Liver (tissue), 3 donors: ENCODE results near the gene RASGRP3.

Experiments
- EGR1 ChIP-seq, 2 donors: IDR thresholded peaks; 2 replicates each; pipeline ENCODE4 v1.6.1; 2016 to 2018; ENCODE audit warnings: antibody characterized with exemption in 2 of 2, low read depth in 2 of 2
- FOXA2 ChIP-seq: IDR thresholded peaks from 2 replicates; pipeline ENCODE4 v1.6.1; 2016; ENCODE audit warnings: antibody characterized with exemption
- GABPA ChIP-seq, 2 donors: IDR thresholded peaks in 1 of 2; conservative IDR thresholded peaks in 1 of 2; 2 replicates each; pipeline ENCODE4 v1.6.1; 2016; ENCODE audit warnings: antibody characterized with exemption in 2 of 2, mild to moderate bottlenecking in 1 of 2, moderate library complexity in 1 of 2
- NR2F2 ChIP-seq: IDR thresholded peaks from 2 replicates; pipeline ENCODE4 v1.6.1; 2016; ENCODE audit warnings: antibody characterized with exemption
- RAD21 ChIP-seq, 2 donors: IDR thresholded peaks; 2 replicates each; pipeline ENCODE4 v1.6.1; 2016; ENCODE audit warnings: antibody characterized with exemption in 2 of 2, mild to moderate bottlenecking in 2 of 2
- SP1 ChIP-seq: IDR thresholded peaks from 2 replicates; pipeline ENCODE4 v1.6.1; 2018; ENCODE audit warnings: antibody characterized with exemption, mild to moderate bottlenecking
- TAF1 ChIP-seq: conservative IDR thresholded peaks from 2 replicates; pipeline ENCODE4 v1.6.1; 2016; ENCODE audit warnings: antibody characterized with exemption, mild to moderate bottlenecking
- YY1 ChIP-seq: IDR thresholded peaks from 2 replicates; pipeline ENCODE4 v1.6.1; 2016; ENCODE audit warnings: antibody characterized with exemption, mild to moderate bottlenecking
- TF ChIP-seq, protein P1 (sequence below): fragments of 150-350 bp; IDR thresholded peaks from 2 replicates; pipeline ENCODE4 v1.5.1; 2017; ENCODE audit warnings: improper control_type of control experiment, low read depth, low read length; ENCODE audit not compliant: missing input control
- TF ChIP-seq, protein P2 (sequence below): IDR thresholded peaks from 2 replicates; pipeline ENCODE4 v1.6.1; 2016; ENCODE audit warnings: antibody characterized with exemption
- TF ChIP-seq, protein P3 (sequence below): IDR thresholded peaks from 2 replicates; pipeline ENCODE4 v1.6.1; 2016; ENCODE audit warnings: antibody characterized with exemption
- TF ChIP-seq, protein P4 (sequence below): IDR thresholded peaks from 2 replicates; pipeline ENCODE4 v1.6.1; 2016; ENCODE audit warnings: antibody characterized with exemption
- TF ChIP-seq, protein P5 (sequence below): IDR thresholded peaks from 2 replicates; pipeline ENCODE4 v1.6.1; 2016; ENCODE audit warnings: antibody characterized with exemption, mild to moderate bottlenecking
- donor health status: healthy.
- donor health status: healthy.

DNA sequence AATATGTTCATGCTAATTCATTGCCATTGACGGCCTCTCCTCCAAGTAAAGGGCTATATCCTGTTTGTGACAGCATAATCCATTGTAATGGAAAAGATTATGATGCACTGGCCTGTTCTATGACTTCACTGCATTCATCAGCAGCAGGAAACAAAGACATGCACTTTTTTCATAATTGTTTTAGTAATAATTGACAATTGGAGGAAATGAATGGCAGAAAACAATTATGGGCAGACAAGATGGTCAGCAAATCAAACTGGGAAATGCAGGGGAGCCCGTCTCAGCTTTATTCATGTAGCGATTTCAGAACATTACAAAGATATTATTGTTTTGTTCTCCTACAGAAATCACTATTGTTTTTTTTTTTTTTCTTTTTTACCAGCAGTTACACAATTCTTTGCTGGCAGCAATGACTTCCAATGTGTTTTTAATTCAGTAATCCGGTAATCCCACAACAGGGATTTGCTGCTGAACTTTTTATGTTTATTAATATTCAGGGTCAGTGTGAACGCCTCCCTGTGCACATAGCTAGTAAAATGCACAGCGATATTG lies 33.8 kb upstream of the RASGRP3 start:
- TF ChIP-seq, protein P1, sequence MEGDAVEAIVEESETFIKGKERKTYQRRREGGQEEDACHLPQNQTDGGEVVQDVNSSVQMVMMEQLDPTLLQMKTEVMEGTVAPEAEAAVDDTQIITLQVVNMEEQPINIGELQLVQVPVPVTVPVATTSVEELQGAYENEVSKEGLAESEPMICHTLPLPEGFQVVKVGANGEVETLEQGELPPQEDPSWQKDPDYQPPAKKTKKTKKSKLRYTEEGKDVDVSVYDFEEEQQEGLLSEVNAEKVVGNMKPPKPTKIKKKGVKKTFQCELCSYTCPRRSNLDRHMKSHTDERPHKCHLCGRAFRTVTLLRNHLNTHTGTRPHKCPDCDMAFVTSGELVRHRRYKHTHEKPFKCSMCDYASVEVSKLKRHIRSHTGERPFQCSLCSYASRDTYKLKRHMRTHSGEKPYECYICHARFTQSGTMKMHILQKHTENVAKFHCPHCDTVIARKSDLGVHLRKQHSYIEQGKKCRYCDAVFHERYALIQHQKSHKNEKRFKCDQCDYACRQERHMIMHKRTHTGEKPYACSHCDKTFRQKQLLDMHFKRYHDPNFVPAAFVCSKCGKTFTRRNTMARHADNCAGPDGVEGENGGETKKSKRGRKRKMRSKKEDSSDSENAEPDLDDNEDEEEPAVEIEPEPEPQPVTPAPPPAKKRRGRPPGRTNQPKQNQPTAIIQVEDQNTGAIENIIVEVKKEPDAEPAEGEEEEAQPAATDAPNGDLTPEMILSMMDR, result no peak
- TF ChIP-seq, protein P2, sequence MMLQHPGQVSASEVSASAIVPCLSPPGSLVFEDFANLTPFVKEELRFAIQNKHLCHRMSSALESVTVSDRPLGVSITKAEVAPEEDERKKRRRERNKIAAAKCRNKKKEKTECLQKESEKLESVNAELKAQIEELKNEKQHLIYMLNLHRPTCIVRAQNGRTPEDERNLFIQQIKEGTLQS, result no peak
- TF ChIP-seq YY1 (no peak), RAD21 (IDR thresholded peaks at IDR 0.05) (no peak), EGR1 (IDR thresholded peaks at IDR 0.05; ENCODE audit: low read depth in 2 of 2) (no peak), GABPA (IDR thresholded peaks at IDR 0.05 in 1 of 2, conservative IDR thresholded peaks at IDR 0.05 in 1 of 2) (no peak), SP1 (no peak), TAF1 (no peak), NR2F2 (no peak), FOXA2 (no peak)
- TF ChIP-seq, protein P3, sequence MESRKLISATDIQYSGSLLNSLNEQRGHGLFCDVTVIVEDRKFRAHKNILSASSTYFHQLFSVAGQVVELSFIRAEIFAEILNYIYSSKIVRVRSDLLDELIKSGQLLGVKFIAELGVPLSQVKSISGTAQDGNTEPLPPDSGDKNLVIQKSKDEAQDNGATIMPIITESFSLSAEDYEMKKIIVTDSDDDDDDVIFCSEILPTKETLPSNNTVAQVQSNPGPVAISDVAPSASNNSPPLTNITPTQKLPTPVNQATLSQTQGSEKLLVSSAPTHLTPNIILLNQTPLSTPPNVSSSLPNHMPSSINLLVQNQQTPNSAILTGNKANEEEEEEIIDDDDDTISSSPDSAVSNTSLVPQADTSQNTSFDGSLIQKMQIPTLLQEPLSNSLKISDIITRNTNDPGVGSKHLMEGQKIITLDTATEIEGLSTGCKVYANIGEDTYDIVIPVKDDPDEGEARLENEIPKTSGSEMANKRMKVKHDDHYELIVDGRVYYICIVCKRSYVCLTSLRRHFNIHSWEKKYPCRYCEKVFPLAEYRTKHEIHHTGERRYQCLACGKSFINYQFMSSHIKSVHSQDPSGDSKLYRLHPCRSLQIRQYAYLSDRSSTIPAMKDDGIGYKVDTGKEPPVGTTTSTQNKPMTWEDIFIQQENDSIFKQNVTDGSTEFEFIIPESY, result no peak
- TF ChIP-seq, protein P4, sequence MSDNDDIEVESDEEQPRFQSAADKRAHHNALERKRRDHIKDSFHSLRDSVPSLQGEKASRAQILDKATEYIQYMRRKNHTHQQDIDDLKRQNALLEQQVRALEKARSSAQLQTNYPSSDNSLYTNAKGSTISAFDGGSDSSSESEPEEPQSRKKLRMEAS, result no peak
- TF ChIP-seq, protein P5, sequence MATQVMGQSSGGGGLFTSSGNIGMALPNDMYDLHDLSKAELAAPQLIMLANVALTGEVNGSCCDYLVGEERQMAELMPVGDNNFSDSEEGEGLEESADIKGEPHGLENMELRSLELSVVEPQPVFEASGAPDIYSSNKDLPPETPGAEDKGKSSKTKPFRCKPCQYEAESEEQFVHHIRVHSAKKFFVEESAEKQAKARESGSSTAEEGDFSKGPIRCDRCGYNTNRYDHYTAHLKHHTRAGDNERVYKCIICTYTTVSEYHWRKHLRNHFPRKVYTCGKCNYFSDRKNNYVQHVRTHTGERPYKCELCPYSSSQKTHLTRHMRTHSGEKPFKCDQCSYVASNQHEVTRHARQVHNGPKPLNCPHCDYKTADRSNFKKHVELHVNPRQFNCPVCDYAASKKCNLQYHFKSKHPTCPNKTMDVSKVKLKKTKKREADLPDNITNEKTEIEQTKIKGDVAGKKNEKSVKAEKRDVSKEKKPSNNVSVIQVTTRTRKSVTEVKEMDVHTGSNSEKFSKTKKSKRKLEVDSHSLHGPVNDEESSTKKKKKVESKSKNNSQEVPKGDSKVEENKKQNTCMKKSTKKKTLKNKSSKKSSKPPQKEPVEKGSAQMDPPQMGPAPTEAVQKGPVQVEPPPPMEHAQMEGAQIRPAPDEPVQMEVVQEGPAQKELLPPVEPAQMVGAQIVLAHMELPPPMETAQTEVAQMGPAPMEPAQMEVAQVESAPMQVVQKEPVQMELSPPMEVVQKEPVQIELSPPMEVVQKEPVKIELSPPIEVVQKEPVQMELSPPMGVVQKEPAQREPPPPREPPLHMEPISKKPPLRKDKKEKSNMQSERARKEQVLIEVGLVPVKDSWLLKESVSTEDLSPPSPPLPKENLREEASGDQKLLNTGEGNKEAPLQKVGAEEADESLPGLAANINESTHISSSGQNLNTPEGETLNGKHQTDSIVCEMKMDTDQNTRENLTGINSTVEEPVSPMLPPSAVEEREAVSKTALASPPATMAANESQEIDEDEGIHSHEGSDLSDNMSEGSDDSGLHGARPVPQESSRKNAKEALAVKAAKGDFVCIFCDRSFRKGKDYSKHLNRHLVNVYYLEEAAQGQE, result no peak
